Hepatocyte (in vitro differentiated cells): ENCODE measurements around the gene FBLN2. TPM values are rescaled to one million over a fixed set of nuclear protein-coding genes. Genes with fewer than 3 reads are reported as not detected.

Experiments
- DNase-seq: peaks from one replicate; pipeline ENCODE4 v3.0.0-alpha.2; 2016; ENCODE audit warnings: low spot score
- H2AFZ ChIP-seq: fragments of 200-600 bp; sonication (generic); 2 replicates; pipeline ENCODE4 v1.6.0; 2016; ENCODE audit warnings: antibody characterized with exemption, mild to moderate bottlenecking
- H3K27ac ChIP-seq: fragments of 200-600 bp; sonication (generic); 2 replicates; pipeline ENCODE4 v1.5.1; 2016; ENCODE audit warnings: mild to moderate bottlenecking
- H3K27me3 ChIP-seq: fragments of 200-600 bp; sonication (generic); 2 replicates; pipeline ENCODE4 v1.6.1; 2016
- H3K36me3 ChIP-seq: fragments of 200-600 bp; sonication (generic); replicated peaks from 2 replicates; pipeline ENCODE4 v1.5.1; 2016; ENCODE audit warnings: low read depth; ENCODE audit not compliant: insufficient read depth
- H3K4me1 ChIP-seq: fragments of 200-600 bp; sonication (generic); 2 replicates; pipeline ENCODE4 v1.5.1; 2016; ENCODE audit warnings: mild to moderate bottlenecking, moderate library complexity; ENCODE audit not compliant: insufficient read depth
- H3K4me2 ChIP-seq: fragments of 200-600 bp; sonication (generic); 2 replicates; pipeline ENCODE4 v1.6.0; 2016
- H3K4me3 ChIP-seq: fragments of 200-600 bp; sonication (generic); 2 replicates; pipeline ENCODE4 v1.5.1; 2016; ENCODE audit warnings: mild to moderate bottlenecking
- H3K79me2 ChIP-seq: fragments of 200-600 bp; sonication (generic); 2 replicates; pipeline ENCODE4 v1.6.0; 2017; ENCODE audit warnings: mild to moderate bottlenecking
- H3K9me2 ChIP-seq: fragments of 200-600 bp; sonication (generic); replicated peaks from 2 replicates; pipeline ENCODE4 v1.6.0; 2017; ENCODE audit warnings: mild to moderate bottlenecking; ENCODE audit not compliant: insufficient read depth
- H3K9me3 ChIP-seq: fragments of 200-600 bp; sonication (generic); 2 replicates; pipeline ENCODE4 v1.5.1; 2016; ENCODE audit warnings: low read depth, mild to moderate bottlenecking
- H4K20me1 ChIP-seq: fragments of 200-600 bp; sonication (generic); 2 replicates; pipeline ENCODE4 v1.6.0; 2016; ENCODE audit warnings: mild to moderate bottlenecking; ENCODE audit not compliant: insufficient read depth, poor library complexity, severe bottlenecking
- CTCF ChIP-seq: fragments of 200-600 bp; sonication (generic); IDR thresholded peaks from 2 replicates; pipeline ENCODE4 v1.5.1; 2016; ENCODE audit warnings: antibody characterized with exemption, mild to moderate bottlenecking; ENCODE audit not compliant: poor library complexity
- EZH2 ChIP-seq: fragments of 200-600 bp; sonication (generic); IDR thresholded peaks from 2 replicates; pipeline ENCODE4 v1.6.1; 2016; ENCODE audit warnings: antibody characterized with exemption, mild to moderate bottlenecking, borderline replicate concordance
- EZH2phosphoT487 ChIP-seq: fragments of 200-600 bp; sonication (generic); IDR thresholded peaks from one replicate; pipeline ENCODE4 v1.6.1; 2018; ENCODE audit warnings: antibody characterized with exemption, mild to moderate bottlenecking, low read depth, moderate library complexity; ENCODE audit not compliant: unreplicated experiment, severe bottlenecking
- WGBS: methylation state at CpG from one replicate; pipeline ENCODE4 v1.1.6; 2016; ENCODE audit warnings: low lambda C conversion rate; ENCODE audit errors: missing lambda C conversion rate; 5-methylcytosine and 5-hydroxymethylcytosine counted together
- polyA plus RNA-seq: library from polyadenylated mRNA; unstranded; fragments of >200 nt; fragmentation: Nextera tagmentation; extraction: Ambion mirVana; gene quantifications from 2 replicates; pipeline ENCODE4 v1.2.1, GENCODE V29; 2016
- total RNA-seq: library from RNA; depleted of rRNA; stranded (reverse); fragments of >200 nt; gene quantifications from 2 replicates; pipeline ENCODE4 v1.2.3, GENCODE V29; 2014

Gene FBLN2
- total and polyA plus RNA-seq, 2 experiments from 2014 or later: 75.8 to 76.2 TPM

DNA sequence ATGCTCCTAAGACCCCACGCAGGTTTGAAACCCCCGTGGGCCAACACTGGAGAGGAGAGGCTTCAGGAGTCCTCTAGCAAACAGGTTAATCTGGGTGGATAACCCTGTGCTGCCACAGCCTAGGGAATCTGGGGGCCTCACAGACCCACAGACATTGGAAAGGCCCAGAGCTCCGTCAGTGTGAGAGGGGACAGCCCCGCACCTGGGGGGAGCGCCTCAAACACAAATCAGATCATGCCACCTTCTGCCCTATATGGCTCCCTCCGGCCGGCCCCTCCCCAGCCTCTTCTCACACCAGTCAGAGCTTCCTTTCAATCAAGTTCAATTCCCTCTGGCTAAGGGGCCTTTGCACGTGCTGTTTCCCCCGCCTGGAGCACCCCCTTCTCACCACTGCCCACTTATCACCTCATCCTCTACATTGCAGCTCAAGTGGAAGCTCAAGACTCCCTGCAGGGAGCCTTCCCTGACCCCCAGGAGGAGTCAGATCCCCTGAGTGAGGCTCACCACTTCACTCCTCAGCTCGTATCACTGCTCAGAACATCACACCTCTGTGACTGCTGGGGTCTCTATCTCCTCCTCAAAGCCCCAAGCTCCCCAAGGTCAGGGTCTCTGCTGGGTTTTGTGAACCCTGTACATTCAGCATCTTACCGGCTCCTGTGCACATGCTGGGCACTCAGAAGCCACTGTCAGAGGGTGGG is 24.1 kb downstream of the FBLN2 start:
- Histone ChIP-seq H3K36me3 (no peaks in the 10 kb centered on the region), H3K27me3 (no peaks in the 10 kb centered on the region), H3K4me2 (no peak overlapping the region), H3K4me3 (no peak overlapping the region), H3K9me3 (no peaks in the 10 kb centered on the region), H2AFZ (no peak overlapping the region), H4K20me1 (no peaks in the 10 kb centered on the region), H3K4me1 (peaks cover 25% of the 10 kb centered on the region), H3K27ac (no peak overlapping the region), H3K79me2 (no peaks in the 10 kb centered on the region), H3K9me2 (no peaks in the 10 kb centered on the region)
- 91% methylated on average over 9 of the region's 11 CpGs for WGBS
- no peak for TF ChIP-seq EZH2
- TF ChIP-seq CTCF: no peak
- no peak for TF ChIP-seq EZH2phosphoT487
- no peak for DNase-seq

DNA sequence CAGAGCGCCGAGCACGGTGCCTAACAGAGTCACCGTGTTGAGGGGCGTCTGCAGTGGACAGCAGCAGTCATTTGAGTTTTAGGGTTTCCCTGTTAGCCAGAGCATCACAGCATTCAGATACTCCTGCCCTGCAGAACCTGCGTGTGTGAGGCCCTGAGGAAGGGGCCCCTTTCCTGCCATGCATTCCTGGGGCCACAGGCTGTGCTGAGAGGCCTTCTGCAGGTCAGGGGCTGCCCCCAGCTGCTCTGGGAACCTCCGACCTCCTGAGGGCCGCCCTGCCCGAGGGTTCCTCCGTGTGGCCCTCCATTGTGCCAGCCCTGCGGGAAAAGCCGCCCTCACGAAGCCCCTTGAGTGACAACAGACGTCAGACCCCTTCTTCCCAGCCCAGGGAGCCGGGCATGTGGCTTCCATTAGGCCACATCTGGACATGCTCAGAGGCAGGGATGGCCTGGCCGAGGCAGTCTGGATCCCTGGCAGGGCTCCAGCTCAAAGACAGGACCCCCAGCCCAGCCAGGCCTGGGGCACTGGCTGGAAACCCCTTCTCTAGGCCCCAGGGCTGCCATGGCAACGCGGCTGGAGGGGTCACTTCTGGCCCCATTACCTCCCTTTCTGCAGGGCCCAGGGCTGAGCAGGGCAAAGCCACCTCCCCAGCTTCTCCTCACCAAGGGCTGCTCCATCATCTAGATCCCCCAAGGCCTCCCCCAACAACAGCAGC is 25.3 kb downstream of the FBLN2 start:
- TF ChIP-seq EZH2phosphoT487: no peak
- TF ChIP-seq CTCF: no peak
- TF ChIP-seq EZH2: no peak
- Histone ChIP-seq H3K4me1 (peaks cover 25% of the 10 kb centered on the region), H3K27me3 (no peaks in the 10 kb centered on the region), H2AFZ (no peak overlapping the region), H3K9me3 (no peaks in the 10 kb centered on the region), H3K36me3 (no peaks in the 10 kb centered on the region), H3K9me2 (no peaks in the 10 kb centered on the region), H3K27ac (peak overlapping the region; percentile 83), H3K4me2 (peak overlapping the region; percentile 34), H4K20me1 (no peaks in the 10 kb centered on the region), H3K4me3 (no peak overlapping the region), H3K79me2 (no peaks in the 10 kb centered on the region)
- WGBS: 56% methylated on average over 18 of the region's 18 CpGs
- peak; percentile 62 for DNase-seq

DNA sequence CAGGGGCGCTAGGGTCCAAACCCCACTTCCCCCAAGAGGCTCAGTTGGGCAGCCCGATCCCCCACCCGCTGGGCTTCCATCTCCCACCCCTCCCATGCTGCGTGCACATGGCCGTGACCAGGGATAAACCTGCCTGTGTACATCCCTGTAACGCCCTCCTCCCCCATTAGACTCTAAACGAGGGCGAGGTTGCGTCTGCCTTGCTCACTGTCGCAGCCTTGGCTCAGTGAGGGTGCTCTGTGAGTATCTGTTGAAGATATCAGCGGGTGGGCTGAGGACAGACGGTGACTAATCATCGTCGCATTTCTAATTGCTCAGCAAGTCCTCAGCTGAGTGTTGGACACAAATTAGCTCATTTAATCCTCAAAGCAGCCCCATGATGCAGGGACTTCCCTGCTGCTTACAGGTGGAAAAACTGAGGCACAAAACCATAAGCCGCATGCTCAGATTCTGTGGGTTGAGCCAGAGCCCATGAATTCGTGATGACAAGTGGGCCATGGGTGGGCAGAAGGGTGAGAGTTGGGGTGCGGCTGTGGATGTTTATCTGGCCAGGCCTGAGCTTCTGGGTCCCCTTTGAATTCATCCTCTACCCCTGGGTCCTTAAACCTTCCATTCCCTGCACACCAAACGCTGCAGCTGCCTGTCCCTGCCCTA is 26.0 kb downstream of the FBLN2 start:
- Histone ChIP-seq H3K4me1 (peaks cover 25% of the 10 kb centered on the region), H3K9me2 (no peaks in the 10 kb centered on the region), H2AFZ (no peak overlapping the region), H3K9me3 (no peaks in the 10 kb centered on the region), H3K27ac (peak overlapping the region; percentile 83), H4K20me1 (no peaks in the 10 kb centered on the region), H3K4me2 (peak overlapping the region; percentile 34), H3K4me3 (no peak overlapping the region), H3K27me3 (no peaks in the 10 kb centered on the region), H3K36me3 (no peaks in the 10 kb centered on the region), H3K79me2 (no peaks in the 10 kb centered on the region)
- 46% methylated on average over 17 of the region's 18 CpGs for WGBS
- TF ChIP-seq EZH2phosphoT487: no peak
- TF ChIP-seq EZH2: no peak
- no peak for TF ChIP-seq CTCF
- DNase-seq: peak; percentile 62
